Measurements from ENCODE around the gene SHISA4. TPM values are rescaled to one million over a fixed set of nuclear protein-coding genes. Genes with fewer than 3 reads are reported as not detected.

The SHISA4 gene
- total and polyA plus RNA-seq, 2 of the 8 experiments (the other 6 are each of a cell fraction or from before 2014, with no cell fraction given): 7.8 to 28.9 TPM

DNA sequence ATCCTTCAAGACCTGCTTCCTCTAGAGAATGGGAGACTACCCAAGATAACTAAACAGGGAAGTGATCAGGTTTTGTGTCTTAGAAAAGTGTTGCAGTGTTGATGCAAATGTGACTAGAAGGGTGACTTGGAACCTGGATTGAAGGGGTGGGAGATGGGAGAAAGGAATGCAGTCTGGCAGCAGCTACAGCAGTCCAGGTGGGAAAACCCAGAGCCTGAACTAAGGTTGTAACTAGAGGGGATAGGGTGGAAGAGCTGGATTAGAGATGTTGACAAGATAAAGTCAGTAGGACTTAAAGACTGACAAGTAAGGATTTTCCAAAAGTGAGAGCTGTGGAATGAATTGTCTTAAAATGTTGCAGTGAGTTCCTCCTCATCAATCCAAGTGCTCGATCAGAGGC lies 7.1 kb upstream of the SHISA4 start:
- POLR2A ChIA-PET (ENCODE audit: partially characterized antibody): interaction anchor here (0.6 to 8.1 kb wide), 20 partner anchors 12 to 421 kb away, joined by 3 to 117 read pairs (median 4); partner anchors contain the start of genes LMOD1, RNPEP and SHISA4
- no peak overlapping the region for H3K27ac ChIP-seq (ENCODE audit: low read depth, low read length)
- DNase-seq (ENCODE audit: low read depth in 1 of 2, low spot score in 2 of 2) (no peak), FAIRE-seq (peak; percentile 68)
- no peak overlapping the region for H3K4me2 ChIP-seq (ENCODE audit: insufficient read depth in 1 of 2, low read depth in 2 of 2, low read length in 2 of 2)
- no peak overlapping the region for H2BK12ac ChIP-seq (ENCODE audit: low read depth, low read length)
- no peak overlapping the region for H2BK20ac ChIP-seq (ENCODE audit: low read length)
- H2AK5ac ChIP-seq (ENCODE audit: low read depth, low read length): no peak overlapping the region
- no peak overlapping the region for H3K14ac ChIP-seq (ENCODE audit: insufficient read length)
- H3K36me3 ChIP-seq (ENCODE audit: control insufficient read depth in 2 of 4, insufficient read depth in 4 of 4, low read length in 3 of 4): no peaks in the 10 kb centered on the region; a peak in 1 of 8 replicates
- CTCF ChIA-PET (ENCODE audit: partially characterized antibody): interaction anchor here (0.6 to 12.3 kb wide), 10 partner anchors 11 to 1478 kb away, joined by 3 to 244 read pairs (median 5); partner anchors contain the start of genes LMOD1 and SHISA4
- H4K20me1 ChIP-seq (replicated peaks in 1 of 2; ENCODE audit: control insufficient read depth in 1 of 2, insufficient read depth in 2 of 2, low read length in 2 of 2): peaks cover 0 to 2% of the 10 kb centered on the region in 2 experiments
- no peak overlapping the region for H3K9ac ChIP-seq (replicated peaks in 1 of 4; ENCODE audit: extremely low read depth in 1 of 4, low read depth in 3 of 4, low read length in 3 of 4)
- no peaks in the 10 kb centered on the region for H3K23me2 ChIP-seq (ENCODE audit: low read depth, low read length)
- no peaks in the 10 kb centered on the region for H3K9me3 ChIP-seq (ENCODE audit: insufficient read depth in 2 of 2, low read depth in 1 of 2, low read length in 1 of 2)
- WGBS, 2 experiments (ENCODE audit: extremely low coverage in 1 of 2, insufficient coverage in 1 of 2, insufficient read length in 1 of 2, insufficient replicate concordance in 2 of 2, low coverage in 1 of 2, low lambda C conversion rate in 2 of 2, missing lambda C conversion rate in 1 of 2): 95% methylated on average over 1 of the region's 1 CpG; no CpG with 5 or more reads in 1 of the 2 experiments
- no peak overlapping the region for H2BK15ac ChIP-seq (ENCODE audit: low read length)
- no peak overlapping the region for H3K18ac ChIP-seq (ENCODE audit: extremely low read depth, low read length)
- no peaks in the 10 kb centered on the region for H3K27me3 ChIP-seq (replicated peaks in 1 of 4; ENCODE audit: control insufficient read depth in 3 of 4, extremely low read depth in 1 of 4, insufficient read depth in 3 of 4, low read length in 3 of 4)
- H2BK5ac ChIP-seq (ENCODE audit: low read depth, low read length): no peak overlapping the region; the same call in 1 of the 2 replicates
- H3K4me1 ChIP-seq (replicated peaks in 1 of 4; ENCODE audit: control insufficient read depth in 3 of 4, insufficient read depth in 4 of 4, low read length in 3 of 4): peaks cover 0 to 4% (median 2%) of the 10 kb centered on the region in 4 experiments; a peak in 5 of 7 replicates
- H4K91ac ChIP-seq (replicated peaks; ENCODE audit: insufficient read length, low read length): no peak overlapping the region
- H3K56ac ChIP-seq (replicated peaks; ENCODE audit: insufficient read length, low read depth, low read length): no peak overlapping the region
- H2AFZ ChIP-seq (ENCODE audit: low read length): no peak overlapping the region
- H3K4ac ChIP-seq (replicated peaks; ENCODE audit: insufficient read length, low read depth, low read length): no peak overlapping the region
- TF ChIP-seq FOSL1 (IDR thresholded peaks at IDR 0.05; ENCODE audit: insufficient read depth, low read depth, low read length) (no peak), KDM1A (IDR thresholded peaks at IDR 0.05; ENCODE audit: borderline replicate concordance, low read length) (no peak), CBX5 (IDR thresholded peaks at IDR 0.05; ENCODE audit: low read depth, low read length) (no peak), SP1 (IDR thresholded peaks at IDR 0.05; ENCODE audit: low read depth, low read length) (no peak), GABPA (IDR thresholded peaks at IDR 0.05; ENCODE audit: borderline replicate concordance, insufficient read depth, low read length) (no peak), NRF1 (IDR thresholded peaks at IDR 0.05; ENCODE audit: low read depth, low read length) (no peak), MAFK (IDR thresholded peaks at IDR 0.05; ENCODE audit: low read depth, low read length) (no peak), E2F6 (IDR thresholded peaks at IDR 0.05) (no peak), CHD2 (IDR thresholded peaks at IDR 0.05; ENCODE audit: low read length) (no peak)
- TF ChIP-seq, protein P1, sequence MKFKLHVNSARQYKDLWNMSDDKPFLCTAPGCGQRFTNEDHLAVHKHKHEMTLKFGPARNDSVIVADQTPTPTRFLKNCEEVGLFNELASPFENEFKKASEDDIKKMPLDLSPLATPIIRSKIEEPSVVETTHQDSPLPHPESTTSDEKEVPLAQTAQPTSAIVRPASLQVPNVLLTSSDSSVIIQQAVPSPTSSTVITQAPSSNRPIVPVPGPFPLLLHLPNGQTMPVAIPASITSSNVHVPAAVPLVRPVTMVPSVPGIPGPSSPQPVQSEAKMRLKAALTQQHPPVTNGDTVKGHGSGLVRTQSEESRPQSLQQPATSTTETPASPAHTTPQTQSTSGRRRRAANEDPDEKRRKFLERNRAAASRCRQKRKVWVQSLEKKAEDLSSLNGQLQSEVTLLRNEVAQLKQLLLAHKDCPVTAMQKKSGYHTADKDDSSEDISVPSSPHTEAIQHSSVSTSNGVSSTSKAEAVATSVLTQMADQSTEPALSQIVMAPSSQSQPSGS (IDR thresholded peaks at IDR 0.05; ENCODE audit: low read length): no peak
- no peak overlapping the region for H2BK120ac ChIP-seq (replicated peaks; ENCODE audit: low read depth, low read length)
- no peaks in the 10 kb centered on the region for H3K79me1 ChIP-seq (ENCODE audit: low read depth, low read length)
- no peak overlapping the region for H4K5ac ChIP-seq (ENCODE audit: insufficient read length, low read depth, low read length)
- no peak overlapping the region for H4K8ac ChIP-seq (ENCODE audit: extremely low read depth, insufficient read depth, low read length)
- no peaks in the 10 kb centered on the region for H3K79me2 ChIP-seq (ENCODE audit: control insufficient read depth in 1 of 2, insufficient read depth in 2 of 2, low read length in 2 of 2)
- no peak overlapping the region for H3K4me3 ChIP-seq (ENCODE audit: extremely low read depth in 1 of 4, insufficient read depth in 2 of 4, low read depth in 3 of 4, low read length in 4 of 4)
- H3K23ac ChIP-seq (ENCODE audit: insufficient read length): no peak overlapping the region

Measured in H1 (cell line).